GM12892 (cell line): ENCODE results near the gene ELL2.

Experiments used
- DNase-seq: peaks from one replicate; pipeline ENCODE4 v3.0.0; 2011; ENCODE audit not compliant: insufficient read length
- FAIRE-seq: peaks from 2 replicates; lab custom pipeline; 2011; peaks lifted over from hg19 to GRCh38; lab: Jason Lieb, UNC
- POLR2A ChIP-seq: IDR thresholded peaks from 2 replicates; pipeline ENCODE4 v1.6.1; 2011; ENCODE audit warnings: low read depth, low read length, control low read depth
- POLR2AphosphoS5 ChIP-seq: IDR thresholded peaks from 2 replicates; pipeline ENCODE4 v1.6.1; 2011; ENCODE audit warnings: low read depth, low read length, control low read depth
- TAF1 ChIP-seq: IDR thresholded peaks from 2 replicates; pipeline ENCODE4 v1.6.1; 2011; ENCODE audit warnings: low read depth, mild to moderate bottlenecking, control low read depth, low read length, borderline replicate concordance

The ELL2 gene

DNA sequence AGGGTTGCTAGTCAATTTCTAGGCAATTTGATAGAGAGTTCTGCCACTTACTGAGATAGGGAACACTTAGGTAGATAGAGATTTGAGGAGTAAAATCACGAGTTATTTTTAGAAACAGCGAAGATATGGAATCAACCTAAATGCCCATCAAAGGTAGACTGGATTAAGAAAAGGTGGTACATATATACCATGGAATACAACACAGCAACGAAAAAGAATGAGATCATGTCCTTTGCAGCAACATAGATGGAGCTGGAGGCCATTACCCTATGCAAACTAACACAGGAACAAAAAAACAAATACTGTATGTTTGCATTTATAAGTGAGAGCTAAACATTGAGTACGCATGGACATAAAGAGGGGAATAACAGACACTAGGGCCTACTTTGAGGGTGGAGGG, 9.7 kb downstream of the ELL2 start:
- TF ChIP-seq POLR2AphosphoS5 (no peak), TAF1 (no peak), POLR2A (no peak)
- FAIRE-seq (no peak), DNase-seq (no peak)

DNA sequence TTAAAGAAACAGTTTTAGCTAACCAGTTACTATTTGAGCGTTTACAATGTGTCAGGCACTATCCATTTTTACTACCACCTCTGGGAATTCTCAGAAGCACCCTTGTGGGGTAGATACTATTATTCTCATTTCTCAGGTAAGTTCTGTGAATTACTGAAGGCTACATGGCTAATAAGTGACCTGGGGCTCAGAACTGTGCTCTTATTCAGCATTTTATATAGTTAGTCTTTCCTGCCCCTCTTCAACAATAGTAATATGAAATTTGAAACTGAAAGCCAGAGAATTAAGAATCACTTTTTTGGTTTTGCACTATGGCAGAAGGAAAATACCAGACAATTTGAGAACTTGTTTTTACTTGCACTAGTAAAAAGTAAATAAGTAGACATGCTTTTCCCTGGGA, 11.8 kb downstream of the ELL2 start:
- TF ChIP-seq TAF1 (no peak), POLR2A (no peak), POLR2AphosphoS5 (no peak)
- no peak for FAIRE-seq
- no peak for DNase-seq

DNA sequence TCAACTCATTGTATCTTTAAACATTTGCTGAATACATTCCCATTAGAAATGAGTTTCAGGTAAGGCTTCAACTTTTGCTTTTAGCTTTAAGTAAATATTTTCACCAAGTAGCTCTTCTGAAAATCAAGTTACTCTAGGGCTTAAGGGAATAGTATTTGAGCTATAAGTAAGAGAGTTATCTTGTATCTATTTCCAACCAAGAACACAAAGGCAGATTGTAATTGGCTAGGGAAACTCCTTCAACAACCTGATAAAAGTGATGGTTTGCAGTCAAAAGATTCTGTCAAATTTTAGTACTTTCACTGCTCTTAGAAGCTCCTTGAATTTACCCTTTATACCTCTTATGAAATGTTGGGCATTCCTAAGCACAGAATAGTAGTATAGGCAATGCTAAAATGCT, 13.0 kb downstream of the ELL2 start:
- TF ChIP-seq POLR2A, result no peak
- DNase-seq (no peak), FAIRE-seq (no peak)

DNA sequence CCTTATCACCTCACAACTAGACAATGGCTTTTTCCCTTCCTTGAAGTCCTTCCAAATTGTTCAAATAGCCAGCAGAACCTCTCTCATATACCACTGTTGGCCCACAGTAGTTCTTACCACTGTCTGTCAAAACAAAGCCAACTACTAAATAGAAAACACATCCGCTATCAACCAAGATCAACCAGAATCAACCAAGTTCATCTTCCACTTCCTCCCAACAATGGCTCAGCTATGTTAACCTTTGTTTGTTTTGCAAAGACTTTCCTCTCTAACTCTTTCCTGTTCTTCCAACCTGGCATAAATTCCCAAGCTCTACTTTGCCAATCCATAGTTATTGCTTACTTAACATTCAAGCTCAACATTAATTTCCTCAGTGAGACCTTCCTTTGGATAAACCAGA, 15.2 kb downstream of the ELL2 start:
- FAIRE-seq, result no peak
- DNase-seq, result no peak
- TF ChIP-seq POLR2AphosphoS5 (no peak), POLR2A (no peak), TAF1 (no peak)

DNA sequence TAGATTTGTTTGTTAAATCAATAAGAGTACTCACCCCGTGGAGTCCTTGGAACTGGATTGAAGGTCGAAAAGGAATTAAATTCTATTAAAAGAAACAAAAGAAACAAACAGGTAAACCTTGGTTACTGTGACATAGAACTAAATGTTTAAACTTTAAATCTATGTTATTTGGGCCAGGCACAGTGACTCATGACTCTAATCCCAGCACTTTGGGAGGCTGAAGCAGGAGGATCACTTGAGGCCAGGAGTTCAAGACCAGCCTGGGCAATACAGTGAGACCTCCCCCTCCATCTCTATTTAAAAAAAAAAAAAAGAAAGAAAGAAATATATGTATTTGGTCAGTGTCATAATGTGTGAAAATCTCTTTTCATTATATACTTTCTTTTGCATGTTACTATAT, 18.7 kb downstream of the ELL2 start:
- TF ChIP-seq POLR2A, result no peak
- TF ChIP-seq POLR2AphosphoS5, result no peak
- TF ChIP-seq TAF1, result no peak
- DNase-seq, result no peak
- FAIRE-seq, result no peak

DNA sequence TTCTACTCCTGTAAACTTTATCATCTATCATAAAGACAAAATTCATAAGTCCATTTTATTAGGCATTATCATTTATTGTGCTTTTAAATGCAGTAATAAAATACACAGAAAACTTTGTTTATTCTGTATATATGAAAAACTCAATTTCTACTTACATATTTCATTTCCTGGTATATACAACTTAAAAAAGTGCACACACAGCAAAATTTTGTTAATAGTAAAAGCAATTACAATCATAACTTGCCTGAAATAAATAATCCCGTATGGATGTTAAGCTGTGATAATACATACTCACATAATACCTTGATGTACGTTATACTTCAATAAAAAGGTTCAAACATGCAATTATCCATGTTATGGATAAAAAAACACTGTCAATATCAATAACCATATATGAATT, 19.2 kb downstream of the ELL2 start:
- FAIRE-seq (no peak), DNase-seq (no peak)
- TF ChIP-seq POLR2AphosphoS5 (no peak), TAF1 (no peak), POLR2A (no peak)

DNA sequence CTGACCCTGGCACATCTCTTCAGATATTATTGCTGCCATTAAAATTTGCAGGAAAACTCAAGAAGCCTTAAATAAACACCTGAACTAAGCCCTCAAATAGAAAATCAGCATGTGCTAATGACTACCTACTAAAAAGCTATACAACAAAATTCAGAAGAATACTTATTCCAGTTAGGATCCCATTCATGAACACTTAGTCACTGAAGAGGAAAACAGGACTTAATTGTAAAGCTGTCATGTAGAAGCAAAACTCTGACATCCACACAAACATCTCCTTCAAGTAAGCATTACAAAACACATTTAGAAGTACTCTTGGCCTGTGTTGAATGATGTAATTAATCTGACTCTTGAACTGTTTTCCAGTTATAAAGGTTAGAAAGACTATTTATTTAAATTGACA, 19.9 kb downstream of the ELL2 start:
- DNase-seq, result no peak
- TF ChIP-seq POLR2A, result no peak
- no peak for TF ChIP-seq TAF1
- no peak for TF ChIP-seq POLR2AphosphoS5
- FAIRE-seq, result no peak

DNA sequence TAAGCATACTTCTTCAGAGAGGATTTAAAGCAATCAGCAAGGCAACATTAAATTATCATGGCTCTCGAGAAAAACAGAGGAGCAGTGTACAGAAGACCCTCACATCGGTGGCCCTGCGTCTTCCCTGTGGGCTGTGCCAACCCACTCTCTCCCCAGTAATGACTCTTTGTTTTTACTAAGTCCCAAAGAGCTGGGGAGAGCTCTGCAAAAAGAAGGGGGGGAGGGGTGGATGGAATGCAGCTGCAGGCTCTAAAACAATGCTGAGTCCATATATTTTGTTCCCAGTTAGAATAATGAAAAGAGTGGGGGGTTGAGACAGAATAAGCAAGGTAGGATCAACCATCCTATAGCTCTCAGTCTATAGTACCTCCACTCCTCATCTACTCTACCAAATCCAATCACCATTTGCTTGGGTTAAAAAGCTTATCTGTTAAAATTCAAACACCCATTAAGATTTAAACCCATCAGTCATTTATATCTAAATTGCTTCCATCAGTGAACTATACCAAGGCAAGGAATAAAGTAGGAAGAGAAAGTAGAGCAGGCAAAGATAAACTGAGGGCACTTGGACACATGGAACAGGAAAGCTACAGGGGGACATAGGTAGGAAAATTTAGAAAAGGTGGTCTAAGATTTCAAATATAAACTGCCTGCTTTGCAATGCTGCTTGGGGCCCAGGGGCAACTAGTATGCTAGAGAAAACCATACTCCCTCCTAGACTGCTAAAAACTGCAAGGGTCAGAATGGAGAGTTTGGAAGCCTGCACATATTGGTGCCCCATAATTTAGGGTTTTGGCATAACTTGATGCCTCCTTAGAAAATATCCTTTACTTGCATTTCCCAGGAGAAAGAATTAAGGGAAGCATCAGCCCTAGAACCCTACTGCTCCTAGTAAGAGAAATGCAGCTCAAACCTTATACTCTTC, 20.6 kb downstream of the ELL2 start:
- no peak for TF ChIP-seq POLR2AphosphoS5
- TF ChIP-seq TAF1, result no peak
- TF ChIP-seq POLR2A, result no peak
- FAIRE-seq (no peak), DNase-seq (no peak)

DNA sequence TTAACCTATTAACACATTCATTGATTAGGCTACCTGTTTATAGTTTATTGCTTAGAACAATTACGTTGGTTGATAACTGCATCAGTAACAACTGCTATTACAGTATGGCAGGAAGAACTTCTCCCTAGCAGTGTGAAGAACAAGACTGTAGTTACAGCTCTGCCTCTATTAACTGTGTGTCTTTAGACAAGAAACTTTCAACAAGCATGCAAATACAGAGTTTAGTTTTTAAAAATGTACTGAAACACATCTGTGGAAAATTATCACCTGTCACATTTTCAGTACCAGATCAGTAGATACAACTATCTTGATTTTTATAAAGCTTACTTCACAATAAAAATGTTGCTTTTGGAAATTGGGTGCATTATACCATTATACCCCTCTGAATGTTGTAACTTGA, 22.2 kb downstream of the ELL2 start:
- FAIRE-seq (no peak), DNase-seq (no peak)
- TF ChIP-seq POLR2A (no peak), POLR2AphosphoS5 (no peak), TAF1 (no peak)

DNA sequence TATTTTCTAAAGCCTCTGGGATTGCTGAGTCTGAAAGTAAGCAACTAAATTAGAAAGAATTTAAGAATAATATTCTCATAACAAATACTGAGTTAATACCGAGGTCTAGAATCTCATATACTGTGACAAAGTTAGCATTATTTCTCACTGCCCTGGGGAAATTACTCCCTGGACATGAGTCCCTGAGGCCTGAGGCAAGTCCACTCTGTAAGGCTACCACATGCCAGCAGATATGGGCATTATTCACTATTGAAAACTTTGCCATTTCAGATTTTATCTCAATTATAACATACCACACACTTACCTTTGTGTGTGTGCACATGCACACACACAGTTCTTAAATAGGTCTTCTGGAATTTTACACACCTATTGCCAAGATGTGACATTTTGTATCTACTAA, 22.9 kb downstream of the ELL2 start:
- FAIRE-seq (no peak), DNase-seq (no peak)
- TF ChIP-seq POLR2AphosphoS5, result no peak
- no peak for TF ChIP-seq POLR2A
- no peak for TF ChIP-seq TAF1

DNA sequence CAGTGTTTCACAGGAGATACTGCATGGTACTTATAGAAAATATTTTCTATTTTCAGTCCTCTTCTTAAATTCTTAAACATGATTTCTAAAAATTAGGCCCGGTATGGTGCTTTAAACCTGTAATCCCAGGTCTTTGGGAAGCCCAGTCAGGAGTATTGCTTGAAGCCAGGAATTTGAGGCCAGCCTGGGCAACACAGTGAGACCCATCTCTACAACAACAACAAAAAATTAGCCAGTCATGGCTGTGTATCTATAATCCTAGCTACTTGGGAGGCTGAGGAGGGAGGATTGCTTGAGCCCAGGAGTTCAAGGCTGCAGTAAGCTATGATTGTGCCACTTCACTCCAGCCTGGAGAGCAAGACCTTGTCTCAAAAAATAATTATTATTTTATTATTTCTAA, 23.3 kb downstream of the ELL2 start:
- no peak for FAIRE-seq
- DNase-seq, result no peak
- TF ChIP-seq POLR2A, result no peak
- no peak for TF ChIP-seq TAF1
- TF ChIP-seq POLR2AphosphoS5, result no peak

DNA sequence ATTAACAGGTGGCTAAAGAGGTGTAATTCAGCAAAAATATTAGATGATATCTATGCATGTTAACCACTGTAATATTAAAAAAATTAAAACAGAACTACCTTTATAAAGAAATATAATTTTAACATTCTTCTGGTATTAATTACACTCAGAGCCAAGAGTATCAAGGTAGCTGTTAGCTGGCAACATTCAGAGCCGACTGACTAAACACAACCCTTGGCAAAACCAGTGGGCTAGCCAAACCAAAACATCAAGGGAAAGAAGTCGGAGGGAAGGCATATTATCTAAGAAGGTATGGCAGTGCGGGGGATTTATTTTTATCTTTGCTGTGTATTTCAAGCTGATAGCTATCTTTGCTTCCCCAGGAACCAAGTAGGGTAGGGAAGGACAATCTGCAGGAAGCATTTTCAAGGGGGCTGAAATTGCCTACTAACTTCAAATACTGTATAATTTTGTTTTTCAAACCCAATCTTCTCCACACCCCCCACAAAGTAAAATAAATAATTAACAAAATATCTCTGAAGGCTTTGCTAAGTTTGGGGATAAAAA, 24.0 kb downstream of the ELL2 start:
- FAIRE-seq (no peak), DNase-seq (no peak)
- no peak for TF ChIP-seq POLR2AphosphoS5
- TF ChIP-seq POLR2A, result no peak
- TF ChIP-seq TAF1, result no peak
